ENCODE measurements around the gene UTP15.

UTP15 gene, protein sequence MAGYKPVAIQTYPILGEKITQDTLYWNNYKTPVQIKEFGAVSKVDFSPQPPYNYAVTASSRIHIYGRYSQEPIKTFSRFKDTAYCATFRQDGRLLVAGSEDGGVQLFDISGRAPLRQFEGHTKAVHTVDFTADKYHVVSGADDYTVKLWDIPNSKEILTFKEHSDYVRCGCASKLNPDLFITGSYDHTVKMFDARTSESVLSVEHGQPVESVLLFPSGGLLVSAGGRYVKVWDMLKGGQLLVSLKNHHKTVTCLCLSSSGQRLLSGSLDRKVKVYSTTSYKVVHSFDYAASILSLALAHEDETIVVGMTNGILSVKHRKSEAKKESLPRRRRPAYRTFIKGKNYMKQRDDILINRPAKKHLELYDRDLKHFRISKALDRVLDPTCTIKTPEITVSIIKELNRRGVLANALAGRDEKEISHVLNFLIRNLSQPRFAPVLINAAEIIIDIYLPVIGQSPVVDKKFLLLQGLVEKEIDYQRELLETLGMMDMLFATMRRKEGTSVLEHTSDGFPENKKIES

DNA sequence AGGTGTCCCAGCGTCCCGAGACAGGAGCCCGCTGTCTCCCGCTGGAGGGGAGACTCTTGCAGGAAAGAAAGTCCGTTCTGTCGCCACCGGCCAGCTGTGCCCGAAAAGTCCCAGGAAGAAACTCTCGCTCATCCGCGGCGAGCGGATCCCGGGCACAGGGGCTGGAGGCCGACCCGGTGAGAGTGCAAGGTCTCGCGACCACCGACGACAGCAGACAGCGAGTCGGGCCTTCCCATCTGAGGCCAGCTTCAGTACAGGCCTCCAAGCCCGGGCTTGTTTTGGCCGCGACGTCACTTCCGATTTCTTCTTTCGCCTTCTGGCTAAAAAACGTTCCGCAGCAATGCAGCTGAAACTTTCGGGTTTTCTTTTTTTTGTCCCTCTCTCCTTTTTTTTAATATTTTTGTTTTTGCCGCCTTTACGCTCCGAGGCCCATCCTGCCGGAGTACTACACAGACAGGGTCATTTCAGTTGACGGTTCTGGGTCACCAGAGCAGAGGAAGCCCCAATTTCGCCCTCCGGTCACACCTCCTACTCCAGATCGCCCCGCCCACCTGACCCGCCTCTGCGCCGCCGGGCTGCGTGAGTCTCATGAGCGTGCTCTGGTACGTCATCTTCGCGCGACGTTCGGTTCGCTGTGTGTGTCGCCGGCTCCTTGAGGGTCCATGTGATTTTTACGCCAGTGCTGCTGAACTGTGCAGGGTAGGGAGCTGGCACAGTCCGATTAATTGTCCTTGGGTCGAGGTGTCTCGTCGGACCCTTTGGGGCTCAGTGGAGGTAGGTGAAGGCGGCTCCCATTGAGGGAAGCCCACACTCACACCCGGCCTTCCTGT, at the start of gene UTP15, which contains the start of gene ANKRA2:
TSS of gene UTP15 (plus strand) at position 605 of the 830 bp plus-strand sequence. CDS start 1,602 bp downstream, outside the sequence.
TSS of gene ANKRA2 (minus strand) at position 501 of the 830 bp plus-strand sequence. CDS start 2,758 bp downstream, outside the sequence.
- peak; percentile 94 to 96 for DNase-seq

DNA sequence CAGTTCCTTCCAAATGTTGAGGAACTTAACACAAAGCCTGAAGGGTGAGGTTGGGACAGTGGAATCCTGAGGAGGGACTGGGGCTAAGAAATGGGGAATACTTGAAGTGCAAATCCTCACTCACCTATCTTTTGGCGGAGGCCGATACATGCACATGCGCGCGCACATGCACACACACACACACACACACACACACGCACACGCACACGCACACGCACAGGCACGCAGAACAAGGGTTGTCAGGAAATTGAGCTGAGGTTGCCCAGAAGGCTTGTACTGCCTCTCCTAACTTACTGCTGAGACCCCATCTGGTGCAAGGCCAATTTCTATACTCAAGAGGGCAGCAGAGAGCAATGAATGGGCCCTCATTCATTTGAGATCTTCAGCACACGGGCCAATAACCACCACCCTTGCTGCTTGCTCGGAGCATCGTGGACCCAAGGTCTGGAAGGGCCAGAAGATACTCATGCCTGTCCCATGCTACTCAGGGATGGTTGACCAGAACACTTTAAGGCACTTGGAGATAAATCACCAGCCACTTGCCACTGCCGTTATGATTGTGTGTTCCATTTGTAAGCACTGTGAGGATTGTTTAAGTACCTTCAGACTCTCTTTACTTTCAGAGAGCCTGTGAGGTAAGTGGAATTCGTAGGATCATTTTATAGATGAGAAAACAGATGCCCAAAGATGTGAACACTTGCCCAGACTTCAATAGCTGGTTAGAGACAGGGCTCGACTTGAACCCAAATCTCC, 45.8 kb upstream of the UTP15 start:
- DNase-seq: peak; percentile 66 to 83

DNA sequence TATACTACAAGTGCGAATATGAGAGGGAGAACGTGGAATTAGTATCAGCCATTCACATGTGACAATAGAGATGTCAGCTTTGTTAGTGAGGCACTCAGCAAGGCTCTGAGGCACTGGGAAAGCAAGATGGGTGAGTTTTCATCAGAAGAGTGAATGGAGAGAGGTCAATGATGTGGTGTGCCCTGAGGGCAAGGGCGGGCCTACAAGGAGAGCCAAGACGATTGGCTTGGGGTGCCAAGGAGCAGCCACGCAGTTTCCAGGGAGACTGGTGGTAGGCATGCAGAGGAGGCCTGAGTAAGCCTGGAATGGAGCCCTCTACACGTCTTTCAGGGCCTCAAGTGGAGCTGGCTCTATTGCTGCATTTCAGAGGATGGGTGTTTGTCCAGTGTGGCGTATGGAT, 42.6 kb upstream of the UTP15 start:
- DNase-seq: no peak

DNA sequence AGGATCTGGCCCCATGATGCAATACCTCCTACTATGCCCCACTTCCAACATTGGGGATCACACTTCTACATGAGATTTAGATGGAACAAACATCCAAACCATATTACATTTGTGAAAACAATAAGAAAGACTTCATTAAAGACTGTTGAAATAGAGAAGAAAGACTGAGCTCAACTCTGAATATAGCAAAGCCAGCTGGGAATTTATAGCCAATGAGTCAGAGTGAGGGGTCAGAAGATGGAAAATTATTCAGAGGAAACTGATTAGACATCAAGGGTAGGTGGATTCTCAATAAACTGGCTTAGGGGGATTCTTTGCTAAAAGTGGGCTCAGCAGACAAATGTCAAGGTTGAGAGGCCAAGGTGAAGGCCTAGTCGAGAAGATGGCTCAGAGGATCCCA, 41.7 kb upstream of the UTP15 start:
- DNase-seq: no peak

DNA sequence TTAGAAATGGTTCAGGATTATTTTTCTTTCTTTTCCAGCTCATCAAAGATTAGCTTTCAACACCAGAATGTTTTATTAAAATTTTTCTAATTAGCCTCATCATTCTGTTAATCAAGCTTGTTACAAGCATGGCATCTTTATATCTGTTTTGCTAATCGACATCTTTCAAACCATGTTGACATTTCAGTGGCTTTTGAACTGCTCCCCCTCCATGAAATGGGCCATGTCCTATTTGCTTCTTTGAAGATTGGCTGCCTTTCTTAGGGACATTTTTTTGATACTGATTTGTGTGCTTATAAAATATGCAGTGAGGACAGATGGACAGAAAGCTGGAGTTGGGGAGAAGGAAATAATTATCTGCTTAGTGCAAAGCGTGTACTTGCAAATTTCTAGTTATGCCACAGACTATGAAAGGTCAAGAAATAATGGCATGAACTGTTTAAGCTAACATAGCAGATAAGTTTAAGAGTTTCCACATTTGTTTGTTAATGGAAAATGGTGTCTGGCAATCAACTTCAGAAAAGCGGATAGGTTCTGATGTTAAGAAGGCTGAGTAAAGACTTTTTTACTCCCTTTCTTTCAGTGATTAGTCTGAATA, 39.8 kb upstream of the UTP15 start:
- DNase-seq: no peak

DNA sequence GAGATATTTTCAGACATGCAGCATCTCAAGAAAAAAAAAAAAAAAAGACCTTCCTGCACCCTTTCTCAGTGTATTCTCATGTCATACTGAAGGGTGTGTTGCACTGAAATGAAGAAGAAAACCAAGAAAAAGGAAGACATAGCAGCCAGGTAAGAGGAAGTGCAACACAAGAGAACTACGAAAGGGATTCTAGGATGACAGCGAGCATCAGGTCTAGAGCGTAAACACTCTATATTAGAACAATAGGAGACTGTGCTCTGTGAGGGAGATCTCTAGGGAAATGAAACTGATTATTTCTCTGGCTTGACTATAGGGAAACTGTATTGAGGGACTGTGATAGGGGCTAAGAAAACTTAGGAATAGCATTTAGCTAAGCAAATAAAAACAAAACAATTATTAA, 37.3 kb upstream of the UTP15 start:
- no peak for DNase-seq

DNA sequence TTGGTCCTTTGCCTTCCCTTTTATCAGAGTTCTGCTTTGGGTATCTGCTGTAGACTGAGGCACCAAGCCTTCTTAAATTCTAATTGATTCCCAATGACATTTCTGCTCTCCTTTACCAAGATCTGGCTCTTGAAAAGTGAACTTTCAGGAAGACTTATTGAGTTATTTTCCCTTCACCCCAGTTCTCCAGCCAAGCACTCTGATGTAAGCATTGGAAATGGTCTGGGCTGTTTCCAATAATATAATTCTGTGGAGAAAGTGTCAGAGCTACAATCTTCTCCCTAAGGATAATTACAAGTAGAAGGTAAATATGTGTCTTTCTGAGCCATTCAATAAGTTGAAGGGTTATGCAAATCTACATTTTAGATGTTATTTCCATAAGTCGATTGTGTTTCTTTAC, 36.5 kb upstream of the UTP15 start:
- no peak for DNase-seq

DNA sequence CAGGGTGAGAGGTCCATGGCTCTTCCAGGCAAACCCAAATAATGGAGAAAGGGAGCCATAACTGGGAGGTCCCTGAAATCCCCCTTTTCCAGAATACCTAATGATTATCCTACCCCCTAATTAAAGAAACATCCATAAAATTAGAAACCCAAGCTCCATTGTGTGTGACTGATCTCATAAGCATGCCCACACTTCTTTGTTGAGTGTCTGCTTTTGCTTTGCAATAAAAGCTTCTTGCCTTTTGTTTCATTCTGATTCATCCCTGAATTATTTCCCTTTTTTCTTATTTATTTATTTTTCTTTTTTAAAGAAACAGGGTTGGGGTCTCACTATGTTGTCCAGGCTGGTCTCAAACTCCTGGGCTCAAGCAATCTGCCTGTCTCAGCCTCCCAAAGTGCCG, 34.2 kb upstream of the UTP15 start:
- DNase-seq: no peak

DNA sequence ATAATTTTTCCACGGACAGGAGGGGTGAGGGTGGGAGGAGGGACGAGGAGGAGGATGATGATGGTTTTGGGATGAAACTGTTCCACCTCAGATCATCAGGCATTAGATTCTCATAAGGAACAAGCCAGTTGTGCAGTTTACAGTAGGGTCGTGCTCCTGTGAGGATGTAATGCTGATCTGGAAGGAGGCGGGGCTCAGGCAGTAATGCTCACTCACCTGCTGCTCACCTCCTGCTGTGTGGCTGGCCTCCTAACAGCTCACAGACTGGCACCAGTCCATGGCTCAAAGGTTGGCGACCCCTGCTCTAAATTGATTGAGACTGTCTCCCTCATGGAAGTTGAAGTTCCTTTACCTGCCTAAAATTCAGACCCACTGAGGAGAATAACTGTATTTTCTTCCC, 33.3 kb upstream of the UTP15 start:
- DNase-seq: no peak

DNA sequence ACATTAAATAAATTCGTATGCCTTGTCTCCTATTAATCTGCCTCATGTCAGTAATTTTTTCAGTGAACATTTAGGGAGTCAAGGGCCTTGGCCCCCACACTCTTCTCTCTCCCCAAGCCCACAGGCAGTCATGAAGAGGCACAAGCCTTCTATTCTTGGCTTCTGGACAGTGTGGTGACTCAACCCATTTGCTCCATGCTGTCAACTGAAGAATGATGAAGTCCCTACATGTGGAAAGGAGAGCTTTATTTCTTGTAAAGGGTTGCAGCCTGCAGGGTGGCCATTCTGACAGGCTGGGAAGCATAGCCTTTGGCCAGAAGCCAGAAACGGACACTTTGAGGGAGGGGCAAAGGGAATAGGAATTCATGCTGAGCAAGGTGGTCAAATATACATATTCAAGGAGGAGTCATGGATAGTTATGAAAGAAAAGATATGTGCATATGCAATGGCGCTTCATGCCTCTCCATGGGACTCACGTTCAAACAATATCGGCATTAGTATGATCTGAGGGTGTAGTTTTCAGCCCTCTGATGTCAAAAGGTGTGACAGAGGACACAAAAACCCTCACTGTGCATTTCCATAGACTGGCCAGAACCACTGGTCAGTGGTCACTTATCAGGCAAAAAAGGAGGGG, 31.4 kb upstream of the UTP15 start:
- DNase-seq: no peak

DNA sequence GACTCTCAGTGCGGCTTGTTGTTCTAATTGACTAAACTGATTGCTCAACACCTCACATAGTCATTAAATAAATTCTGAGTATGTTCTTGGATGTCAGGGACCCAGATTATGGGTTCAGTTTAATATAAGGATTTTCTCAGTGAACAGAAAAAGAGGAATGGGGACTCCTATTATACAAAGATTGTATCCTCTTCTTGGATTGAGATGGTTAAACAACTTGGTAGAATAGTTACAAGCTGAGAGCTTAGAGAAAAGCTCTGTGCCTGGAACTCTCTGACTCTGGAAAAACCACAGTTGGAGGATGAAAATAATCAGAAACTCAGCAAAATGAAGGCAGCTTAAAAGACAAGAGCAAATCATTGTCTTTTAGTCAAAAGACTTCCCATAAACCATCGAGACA, 30.6 kb upstream of the UTP15 start:
- no peak for DNase-seq

DNA sequence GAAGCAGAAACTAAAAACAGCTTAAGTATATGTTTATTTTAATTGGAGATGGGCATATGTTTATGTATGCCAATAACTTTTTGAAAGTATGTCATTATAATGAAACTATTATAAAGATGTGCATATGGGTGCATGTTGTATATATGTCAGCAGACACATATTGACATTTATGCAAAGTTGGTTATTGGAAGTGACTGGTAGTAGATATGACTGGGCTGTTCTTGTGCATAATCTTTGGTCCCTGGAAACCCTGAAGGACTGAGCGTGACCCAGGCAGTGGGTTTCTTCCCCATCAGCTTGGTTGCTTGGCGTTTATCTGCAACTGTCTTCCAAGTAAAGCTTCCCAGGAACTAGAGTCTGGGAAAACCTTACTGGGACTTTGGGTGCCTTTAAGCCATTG, 25.8 kb upstream of the UTP15 start:
- no peak for DNase-seq

DNA sequence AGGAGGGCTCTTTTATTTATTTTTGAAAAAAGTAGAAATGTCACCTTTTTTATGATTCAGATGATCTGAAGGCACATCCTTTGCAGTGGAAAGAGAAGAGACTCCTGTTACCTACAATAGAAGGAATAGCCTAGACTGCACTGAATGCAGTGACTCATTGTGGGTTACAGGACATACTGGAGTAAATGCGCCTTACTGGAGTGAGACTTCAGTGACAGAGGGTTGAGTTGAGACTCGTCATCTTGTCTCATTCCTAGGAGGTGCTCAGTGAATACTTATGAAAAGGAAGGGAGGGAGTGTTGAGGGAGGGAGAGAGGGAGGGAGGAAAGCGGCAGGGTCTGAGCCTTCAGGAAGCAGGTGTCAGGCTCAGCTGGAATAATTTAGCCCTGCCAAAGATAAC, 25.4 kb upstream of the UTP15 start:
- DNase-seq: no peak

DNA sequence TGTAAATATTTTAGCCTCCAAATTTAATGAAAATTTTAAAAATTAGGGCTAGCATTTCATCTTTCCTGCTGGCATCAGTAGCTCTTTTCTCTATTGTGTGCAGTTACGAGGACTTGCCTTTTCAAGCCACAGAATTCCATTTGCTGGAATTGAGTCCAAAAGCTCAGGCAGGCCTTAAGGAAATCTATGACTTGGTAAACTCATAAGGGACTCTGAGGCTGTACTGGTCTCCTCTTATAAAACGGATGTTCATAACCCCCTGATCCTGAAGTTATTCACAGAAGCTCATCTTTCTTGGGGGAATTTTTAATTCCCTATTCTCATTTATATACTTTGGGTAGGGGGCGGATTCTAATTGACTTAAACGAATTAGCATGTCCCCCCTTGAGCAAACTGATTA, 23.5 kb upstream of the UTP15 start:
- DNase-seq: no peak

DNA sequence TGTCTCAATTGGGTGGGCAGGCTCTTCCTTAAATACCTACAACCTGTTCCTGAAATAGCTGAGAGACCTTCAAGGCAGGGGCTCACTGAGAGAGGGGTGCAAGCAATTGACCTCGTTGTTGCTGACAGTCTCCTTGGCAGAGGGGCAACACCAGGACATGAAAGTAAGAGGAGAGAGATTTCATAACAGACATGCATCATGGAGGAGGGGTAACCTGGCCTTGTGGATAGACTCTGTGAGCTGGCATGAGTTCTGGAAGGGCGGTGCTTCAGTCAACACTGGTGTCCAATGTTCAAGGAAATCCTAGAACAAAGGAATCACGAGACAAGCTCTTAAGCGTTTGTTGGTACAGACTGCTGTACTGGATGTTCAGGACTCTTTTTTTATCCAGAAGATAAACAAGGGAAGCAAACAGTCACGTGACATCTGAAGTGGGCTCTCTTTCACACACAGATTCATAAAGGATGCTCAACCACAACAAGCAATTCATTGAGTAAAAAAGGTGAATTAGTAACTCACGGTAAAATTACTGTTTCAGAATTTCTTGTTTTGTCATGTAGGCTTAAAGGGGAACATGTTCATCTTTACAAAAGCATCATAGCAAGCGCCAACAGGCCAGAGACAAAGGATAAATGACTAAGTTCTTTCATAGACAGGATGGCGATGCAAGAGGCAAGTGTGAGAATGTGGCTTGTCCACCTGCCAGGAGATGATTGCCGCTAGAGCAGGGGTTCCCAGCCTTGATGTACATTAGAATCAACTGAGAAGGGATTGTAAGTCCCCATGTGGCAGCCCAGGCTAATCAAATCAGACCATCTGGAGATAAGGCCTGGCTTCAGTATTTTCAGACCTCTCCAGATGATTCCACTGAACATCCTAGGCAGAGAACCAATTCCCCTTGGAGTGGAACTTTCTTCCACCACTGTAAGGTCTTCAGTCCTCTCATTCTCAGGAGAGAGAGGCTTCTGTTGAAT, 20.8 kb upstream of the UTP15 start:
- peak; percentile 81 to 82 for DNase-seq

DNA sequence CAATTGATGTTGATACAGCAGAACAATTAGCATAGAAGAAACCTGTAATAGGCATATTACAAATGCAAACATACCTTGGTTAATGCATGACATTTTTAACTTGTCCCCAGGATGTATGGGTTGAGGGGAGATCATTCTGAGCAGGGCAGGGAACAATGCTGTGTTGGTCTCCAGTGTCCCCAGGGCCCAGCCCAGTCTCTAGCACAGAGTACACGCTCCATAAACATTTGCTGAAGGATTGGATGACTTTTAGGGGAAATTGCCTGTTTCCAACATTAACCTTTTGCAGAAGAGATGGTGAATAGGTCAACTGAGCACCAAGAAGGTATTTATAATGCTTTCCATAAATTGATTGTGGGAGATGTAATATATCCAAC, 20.2 kb upstream of the UTP15 start:
- no peak for DNase-seq

DNA sequence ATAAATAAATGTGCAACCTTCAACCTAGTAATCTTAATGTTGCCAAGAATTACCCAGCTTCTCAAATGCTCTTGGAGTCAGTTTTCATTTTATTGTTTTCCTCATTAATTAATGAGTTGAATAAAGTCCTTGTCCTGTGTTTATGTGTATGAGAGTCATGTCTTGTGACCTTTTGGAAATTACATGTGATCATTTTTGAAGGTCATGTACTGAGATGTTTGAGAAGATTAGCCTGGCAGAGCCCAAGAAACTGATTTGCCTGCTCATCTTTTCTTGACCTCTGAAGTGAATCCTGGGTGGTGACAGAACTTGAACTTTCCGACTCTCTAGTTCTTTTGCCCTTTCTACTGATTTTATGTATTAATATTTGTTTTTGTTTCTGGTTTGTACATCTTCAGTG, 15.5 kb upstream of the UTP15 start:
- DNase-seq: no peak

DNA sequence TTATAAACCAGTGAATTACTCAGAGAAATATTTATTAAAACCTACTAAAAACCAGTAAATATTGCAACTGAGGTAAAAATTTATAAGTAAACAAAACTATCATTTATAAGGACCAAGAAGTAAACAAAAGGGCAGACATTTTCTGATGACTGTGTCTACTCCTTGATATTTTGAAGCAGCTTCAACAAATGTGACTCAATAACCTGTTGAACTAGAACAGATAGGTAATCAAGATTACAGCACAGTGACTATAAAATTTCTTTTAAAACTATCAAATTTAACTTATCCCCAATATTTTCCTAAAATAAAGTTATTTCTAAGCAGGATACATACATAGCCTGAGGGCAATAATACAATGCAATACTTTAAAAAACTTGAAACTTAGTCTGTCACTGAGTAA, 12.9 kb upstream of the UTP15 start:
- DNase-seq: no peak

DNA sequence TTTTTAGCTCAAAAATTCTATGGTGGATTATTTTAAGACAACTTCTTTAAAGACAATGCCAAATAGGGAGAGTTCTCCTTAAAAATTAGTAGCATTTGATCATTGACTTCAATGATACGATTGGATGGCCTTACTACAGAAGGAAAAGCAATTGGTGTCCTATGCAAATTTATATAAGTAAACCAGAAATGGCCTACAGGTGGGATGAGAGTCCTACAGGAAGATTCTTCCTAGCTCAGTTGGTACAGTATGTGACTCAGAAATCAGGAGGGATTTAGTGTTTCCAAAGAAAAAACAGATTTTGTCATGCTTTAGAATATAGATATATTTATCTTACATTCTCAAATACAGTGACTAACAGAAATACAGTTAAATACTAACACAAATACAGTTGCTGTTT, 6.6 kb upstream of the UTP15 start:
- DNase-seq: no peak

DNA sequence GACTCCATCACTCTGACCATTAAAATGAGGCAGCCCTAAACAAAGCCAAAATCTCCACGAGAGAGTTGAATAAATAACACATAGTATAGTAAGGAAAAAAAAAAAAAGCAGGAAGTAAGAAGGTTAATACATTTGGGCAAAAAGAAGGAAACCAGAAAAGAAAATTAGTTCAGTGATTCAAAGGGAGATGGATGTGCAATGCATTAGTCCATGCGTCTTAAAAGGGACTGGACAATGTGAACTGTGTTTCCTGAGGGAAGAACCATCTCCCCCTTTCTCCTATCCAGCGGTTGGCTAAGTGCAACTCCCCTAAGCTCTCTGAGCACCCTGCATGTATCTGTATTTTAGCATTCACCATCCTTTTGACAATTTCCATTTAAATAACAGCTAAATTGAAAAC, 1.5 kb upstream of the UTP15 start:
- no peak for DNase-seq

DNA sequence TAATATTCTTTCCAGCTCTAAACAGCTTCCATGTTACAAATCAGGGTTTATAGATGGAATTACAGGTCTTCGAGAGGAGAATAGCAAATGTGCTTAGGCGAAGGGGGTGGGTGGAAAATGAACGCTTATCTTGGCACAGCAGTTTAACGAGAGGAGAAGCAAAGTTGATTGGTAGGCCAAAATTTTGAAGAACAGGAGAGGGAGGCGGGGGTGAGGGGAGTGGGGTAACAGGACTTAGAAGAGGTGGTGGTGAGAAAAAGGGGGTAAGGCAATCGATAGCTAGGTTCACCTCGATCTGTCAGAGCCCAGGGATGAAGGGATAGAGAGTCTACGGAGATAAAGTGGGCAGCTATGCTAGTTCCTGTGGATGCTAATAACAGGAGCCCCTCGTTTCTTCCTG, 868 bp upstream of the UTP15 start:
- no peak for DNase-seq

Data from SHP77 (cell line).